NB4 (cell line): ENCODE data around the gene AMER1.

ENCODE experiments used
- CTCF ChIP-seq: IDR thresholded peaks from one replicate; pipeline ENCODE4 v1.5.1; 2012; ENCODE audit warnings: low read depth, low read length
- POLR2A ChIP-seq: IDR thresholded peaks from 2 replicates; pipeline ENCODE4 v1.6.1; 2011; ENCODE audit warnings: mild to moderate bottlenecking; ENCODE audit not compliant: insufficient read length; ENCODE audit errors: extremely low read depth
- TF ChIP-seq, protein P1 (sequence below): IDR thresholded peaks from 2 replicates; pipeline ENCODE4 v1.6.1; 2011; ENCODE audit warnings: low read depth, low read length

DNA sequence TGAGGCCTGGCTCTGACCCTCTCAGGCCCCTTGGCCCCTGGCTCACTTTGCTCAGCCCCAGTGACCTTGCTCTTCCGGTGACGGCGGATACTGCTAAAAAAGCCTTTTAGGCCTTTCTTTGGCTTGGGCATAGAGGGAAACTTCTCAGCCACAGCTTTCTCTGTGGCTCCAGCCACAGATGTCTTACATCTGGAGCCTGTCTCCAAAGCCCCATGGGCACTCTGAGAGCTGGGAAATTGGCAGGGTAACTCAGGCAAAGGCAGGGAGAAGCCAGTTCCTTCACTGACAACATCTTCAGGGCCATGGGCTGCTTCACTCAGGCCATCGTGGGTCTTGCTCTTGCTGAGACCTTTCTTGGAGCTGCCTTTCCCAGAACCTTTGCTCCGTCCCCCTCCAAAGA is 12.8 kb downstream of the AMER1 start:
- TF ChIP-seq POLR2A (no peak), CTCF (no peak)
- TF ChIP-seq, protein P1, sequence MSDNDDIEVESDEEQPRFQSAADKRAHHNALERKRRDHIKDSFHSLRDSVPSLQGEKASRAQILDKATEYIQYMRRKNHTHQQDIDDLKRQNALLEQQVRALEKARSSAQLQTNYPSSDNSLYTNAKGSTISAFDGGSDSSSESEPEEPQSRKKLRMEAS = no peak
